Epithelial cell of esophagus (primary cell): ENCODE data around the gene NEK7.

ENCODE experiments used
- DNase-seq: peaks from one replicate; pipeline ENCODE4 v3.0.0; 2010; ENCODE audit warnings: low read depth
- H3K4me3 ChIP-seq: 2 replicates; pipeline ENCODE4 v1.5.1; 2011; ENCODE audit warnings: mild to moderate bottlenecking, low read length, control low read depth
- TF ChIP-seq, protein P1 (sequence below): IDR thresholded peaks from 2 replicates; pipeline ENCODE4 v1.5.1; 2011; ENCODE audit warnings: low read depth, mild to moderate bottlenecking, low read length, control low read depth, inconsistent platforms; ENCODE audit not compliant: insufficient read depth; ENCODE audit errors: missing control alignments

Gene NEK7

DNA sequence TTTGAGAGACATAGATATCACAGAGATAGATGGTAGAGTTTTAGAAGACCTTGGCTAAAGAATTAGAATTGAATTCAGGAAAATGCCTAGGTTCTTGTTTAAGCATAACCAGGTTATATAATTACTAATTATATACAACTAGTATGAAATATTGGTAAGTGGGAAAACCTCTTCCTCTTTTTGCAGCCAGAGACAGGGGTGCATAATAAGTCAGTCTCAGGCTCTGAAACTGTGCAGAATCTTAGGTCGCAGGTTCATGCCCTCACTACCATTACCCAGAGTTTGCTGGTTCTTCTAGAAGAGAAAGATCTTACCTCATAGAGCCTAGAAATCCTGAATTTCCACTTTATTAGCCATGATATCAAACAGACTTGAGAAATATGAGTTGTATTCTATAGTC, 183.3 kb downstream of the NEK7 start:
- TF ChIP-seq, protein P1, sequence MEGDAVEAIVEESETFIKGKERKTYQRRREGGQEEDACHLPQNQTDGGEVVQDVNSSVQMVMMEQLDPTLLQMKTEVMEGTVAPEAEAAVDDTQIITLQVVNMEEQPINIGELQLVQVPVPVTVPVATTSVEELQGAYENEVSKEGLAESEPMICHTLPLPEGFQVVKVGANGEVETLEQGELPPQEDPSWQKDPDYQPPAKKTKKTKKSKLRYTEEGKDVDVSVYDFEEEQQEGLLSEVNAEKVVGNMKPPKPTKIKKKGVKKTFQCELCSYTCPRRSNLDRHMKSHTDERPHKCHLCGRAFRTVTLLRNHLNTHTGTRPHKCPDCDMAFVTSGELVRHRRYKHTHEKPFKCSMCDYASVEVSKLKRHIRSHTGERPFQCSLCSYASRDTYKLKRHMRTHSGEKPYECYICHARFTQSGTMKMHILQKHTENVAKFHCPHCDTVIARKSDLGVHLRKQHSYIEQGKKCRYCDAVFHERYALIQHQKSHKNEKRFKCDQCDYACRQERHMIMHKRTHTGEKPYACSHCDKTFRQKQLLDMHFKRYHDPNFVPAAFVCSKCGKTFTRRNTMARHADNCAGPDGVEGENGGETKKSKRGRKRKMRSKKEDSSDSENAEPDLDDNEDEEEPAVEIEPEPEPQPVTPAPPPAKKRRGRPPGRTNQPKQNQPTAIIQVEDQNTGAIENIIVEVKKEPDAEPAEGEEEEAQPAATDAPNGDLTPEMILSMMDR, result no peak
- H3K4me3 ChIP-seq, result no peak overlapping the region
- DNase-seq, result no peak

DNA sequence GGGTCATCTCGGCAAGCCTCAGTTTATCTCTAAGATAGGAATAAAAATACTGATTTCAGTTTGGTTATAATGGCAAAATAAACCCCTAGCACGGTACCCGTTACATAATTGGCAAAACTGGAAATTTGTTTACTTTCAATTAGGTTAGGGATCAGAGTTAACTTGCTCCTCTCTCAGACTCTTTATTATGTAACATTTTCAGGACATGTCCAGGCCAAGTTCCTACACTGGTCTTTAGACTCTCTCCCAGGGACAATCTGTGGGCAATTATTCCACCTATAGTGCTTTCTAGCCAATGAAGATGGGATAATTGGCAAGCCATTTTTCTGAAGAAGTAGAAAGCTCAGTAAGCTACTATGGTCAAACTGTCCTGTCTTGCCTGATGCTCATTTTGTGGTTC, 189.4 kb downstream of the NEK7 start:
- TF ChIP-seq, protein P1, result no peak
- peak; percentile 19 for DNase-seq
- H3K4me3 ChIP-seq, result no peak overlapping the region

DNA sequence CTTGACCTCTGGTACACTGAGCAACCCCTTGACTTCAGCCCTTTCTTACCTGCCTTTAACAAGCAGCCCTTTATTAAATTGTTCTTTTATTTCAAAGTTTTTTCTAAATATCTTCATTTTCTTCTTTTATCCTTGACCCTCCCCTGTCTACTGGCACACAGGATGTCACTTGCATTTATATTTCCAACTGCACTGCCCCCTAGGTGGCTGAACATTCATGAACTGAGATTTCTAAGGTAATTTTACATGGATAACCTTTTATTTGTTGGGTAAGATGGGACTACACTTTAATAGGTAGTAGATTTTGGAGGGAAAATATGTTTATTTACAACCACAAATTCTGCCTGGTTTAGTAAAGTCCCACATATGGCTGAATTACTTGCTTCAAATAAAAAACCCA, 193.7 kb downstream of the NEK7 start:
- DNase-seq, result no peak
- TF ChIP-seq, protein P1, result no peak
- H3K4me3 ChIP-seq, result no peak overlapping the region

DNA sequence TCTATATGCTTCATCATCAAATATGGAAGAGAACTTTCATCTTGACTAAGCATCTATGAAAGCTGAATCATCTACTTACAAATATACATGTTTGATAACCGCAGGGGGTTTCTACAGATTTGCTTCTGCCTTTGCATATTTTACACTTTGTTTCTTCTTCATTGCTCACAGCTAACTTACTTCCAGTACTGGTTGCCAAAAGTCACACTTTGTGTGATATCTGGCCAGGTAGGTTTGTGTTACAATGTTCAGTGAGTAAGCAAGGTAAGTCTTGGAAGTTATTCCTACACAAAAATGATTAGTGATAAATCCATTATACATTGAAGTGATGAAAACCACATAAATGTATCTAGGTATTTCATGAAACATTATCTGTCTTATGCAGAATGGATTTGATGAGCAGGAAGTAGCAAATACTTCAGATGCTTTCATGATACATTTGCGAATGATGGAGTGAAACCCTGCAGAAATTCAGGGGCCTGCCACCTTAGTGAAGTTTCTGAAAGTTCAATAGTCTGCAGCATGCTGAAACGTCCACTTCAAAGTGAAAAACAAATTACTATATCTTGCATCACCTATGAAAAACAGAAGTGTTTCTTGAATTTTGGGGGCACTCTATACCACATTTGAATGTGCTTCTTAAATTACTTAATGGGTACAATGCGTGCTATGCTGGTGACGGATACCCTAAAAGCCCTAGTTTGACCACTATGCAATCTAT, 196.3 kb downstream of the NEK7 start:
- no peak overlapping the region for H3K4me3 ChIP-seq
- peak; percentile 4 for DNase-seq
- TF ChIP-seq, protein P1, result no peak

DNA sequence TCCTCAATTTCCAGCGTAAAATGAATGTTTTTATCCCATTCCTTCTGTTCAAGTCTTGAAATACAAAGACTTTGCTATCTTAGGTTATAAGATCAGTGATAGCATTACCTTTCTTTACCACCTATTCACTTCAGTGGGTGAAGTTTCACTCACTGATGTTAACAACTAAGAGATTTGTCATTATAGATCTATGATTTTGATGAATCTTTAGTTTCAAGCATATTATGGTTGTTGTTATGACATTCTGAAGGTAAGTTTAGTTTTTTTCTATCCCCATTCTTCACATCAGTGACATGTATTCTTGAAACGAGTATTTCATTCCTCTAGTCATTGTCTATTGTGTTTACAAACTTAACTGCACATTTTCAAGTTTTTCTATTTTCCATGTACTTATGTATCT, 201.1 kb downstream of the NEK7 start:
- no peak overlapping the region for H3K4me3 ChIP-seq
- TF ChIP-seq, protein P1, result no peak
- DNase-seq, result no peak

DNA sequence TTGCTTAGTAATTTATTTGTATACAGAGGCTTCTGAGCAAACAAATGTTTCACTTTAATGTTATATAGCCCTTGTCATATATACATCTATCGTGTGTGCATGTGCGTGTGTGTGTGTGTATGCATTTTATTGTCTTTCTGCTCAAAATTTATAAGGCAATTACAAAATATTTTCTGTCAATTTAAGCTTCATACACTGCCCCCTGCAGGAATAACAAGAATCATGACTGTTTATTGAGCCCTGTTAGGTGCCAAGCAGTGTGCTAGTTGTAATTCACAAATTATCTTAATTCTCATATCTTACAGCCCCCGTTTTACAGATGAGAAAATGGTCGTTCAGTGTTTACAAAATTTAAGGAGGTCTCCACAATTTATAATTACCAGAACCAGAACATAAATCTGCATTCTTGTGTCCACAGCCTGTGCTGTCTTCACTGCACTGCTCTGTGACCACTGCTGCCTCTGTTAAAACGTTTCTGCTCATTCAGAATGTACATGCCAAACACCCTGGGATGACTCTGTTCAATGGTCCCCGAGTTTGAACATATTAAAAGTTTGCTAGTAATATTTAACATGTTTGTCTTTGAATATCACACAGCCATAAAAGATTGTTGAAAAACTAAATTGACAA, 202.3 kb downstream of the NEK7 start:
- H3K4me3 ChIP-seq, result no peak overlapping the region
- TF ChIP-seq, protein P1, result peak; percentile 37
- peak; percentile 36 for DNase-seq

DNA sequence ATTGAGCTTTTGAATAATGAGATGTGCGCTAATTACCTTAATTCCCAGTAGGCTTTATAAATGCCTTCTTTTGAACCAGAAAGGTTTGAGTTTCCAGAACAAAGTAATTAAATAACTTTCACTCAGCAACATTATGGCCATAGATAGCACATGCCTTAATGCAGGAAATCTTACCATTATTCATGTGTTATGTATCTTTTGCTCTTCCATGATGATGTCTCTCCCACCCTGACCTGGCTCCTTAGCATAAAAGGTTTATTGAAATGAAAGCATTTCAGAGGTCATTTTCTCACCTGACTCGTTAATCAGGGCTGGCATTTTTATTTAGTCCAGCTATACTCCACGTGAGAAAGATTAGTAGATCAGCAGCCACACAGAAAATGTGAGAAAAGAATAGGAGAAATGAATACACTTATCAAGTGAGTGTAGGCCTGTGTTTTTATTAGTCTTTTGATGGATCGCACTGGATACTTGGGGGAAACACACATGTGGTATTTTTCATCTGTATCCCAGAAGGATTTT, 203.5 kb downstream of the NEK7 start:
- TF ChIP-seq, protein P1, result no peak
- no peak overlapping the region for H3K4me3 ChIP-seq
- no peak for DNase-seq
